HG02870 (cell line): Measurements from ENCODE around the gene AP5Z1.

Experiments used
- ATAC-seq: cut with Tn5 transposase; IDR thresholded peaks from one replicate; pipeline ENCODE4 v1.9.1; 2021; ENCODE audit warnings: mild to moderate bottlenecking, moderate library complexity; ENCODE audit not compliant: unreplicated experiment

Gene AP5Z1

GRCh38 chr7:4819560-4820404, 44.4 kb downstream of the AP5Z1 start:
- no peak for ATAC-seq

GRCh38 chr7:4820405-4820966, 45.1 kb downstream of the AP5Z1 start:
- ATAC-seq: no peak

GRCh38 chr7:4820967-4821471, 45.6 kb downstream of the AP5Z1 start:
- no peak for ATAC-seq

- ATAC-seq: no peak
These were observed 47.3 kb downstream of the AP5Z1 start for GRCh38 chr7:4822677-4823076.

DNA sequence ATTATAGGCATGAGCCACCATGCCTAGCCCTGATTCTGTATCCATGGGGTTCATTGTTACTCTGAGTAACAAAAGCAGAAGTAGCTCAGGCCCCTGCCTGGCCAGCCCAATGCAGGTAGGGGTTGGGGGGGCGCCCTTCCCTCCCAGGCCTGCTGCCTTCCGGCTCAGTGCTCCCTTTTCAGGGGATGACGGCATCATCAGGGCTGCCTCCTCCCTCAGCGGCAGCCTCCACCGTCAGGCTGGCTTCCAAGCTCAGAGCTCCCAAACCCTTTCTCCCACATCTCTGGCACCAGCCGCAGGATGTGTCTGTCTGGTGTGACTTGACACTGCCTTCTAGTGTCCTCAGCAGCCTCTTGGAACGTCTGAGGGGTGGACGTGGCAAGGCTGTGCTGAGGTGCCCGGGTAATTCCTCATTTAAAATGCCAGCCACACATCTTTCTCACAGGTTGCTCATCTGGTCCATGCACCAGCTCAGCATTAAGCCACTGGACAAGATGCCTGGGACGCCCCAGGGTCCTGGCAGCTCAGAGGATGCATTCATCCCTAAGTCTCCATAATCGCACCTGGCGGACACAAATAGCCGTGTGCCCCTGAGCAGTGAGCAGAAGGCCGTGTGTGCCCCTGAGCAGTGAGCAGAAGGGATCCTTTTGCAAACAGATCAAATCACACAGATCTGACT, 48.2 kb downstream of the AP5Z1 start:
- ATAC-seq: no peak

GRCh38 chr7:4824120-4824775, 48.8 kb downstream of the AP5Z1 start:
- ATAC-seq: no peak

DNA sequence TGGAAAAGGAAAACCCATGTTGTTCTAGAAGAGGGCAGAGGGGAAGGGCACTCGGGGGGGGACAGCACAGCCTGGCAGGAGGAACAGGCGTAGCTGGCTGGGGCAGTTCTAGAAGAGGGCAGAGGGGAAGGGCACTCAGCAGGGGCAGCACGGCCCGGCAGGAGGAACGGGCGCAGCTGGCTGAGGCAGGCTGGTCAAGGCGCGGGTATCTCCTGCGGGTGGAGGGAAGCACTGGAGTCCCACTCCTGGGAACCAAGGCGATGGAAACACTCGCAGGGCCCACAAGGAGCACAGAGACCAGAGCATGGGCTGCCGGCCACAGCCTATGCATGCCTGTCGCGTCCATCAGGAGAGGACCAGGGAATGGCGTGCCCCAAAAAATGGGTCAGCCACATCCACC, 49.7 kb downstream of the AP5Z1 start:
- no peak for ATAC-seq

- ATAC-seq: no peak
These were observed 53.4 kb downstream of the AP5Z1 start for GRCh38 chr7:4828720-4829383.

DNA sequence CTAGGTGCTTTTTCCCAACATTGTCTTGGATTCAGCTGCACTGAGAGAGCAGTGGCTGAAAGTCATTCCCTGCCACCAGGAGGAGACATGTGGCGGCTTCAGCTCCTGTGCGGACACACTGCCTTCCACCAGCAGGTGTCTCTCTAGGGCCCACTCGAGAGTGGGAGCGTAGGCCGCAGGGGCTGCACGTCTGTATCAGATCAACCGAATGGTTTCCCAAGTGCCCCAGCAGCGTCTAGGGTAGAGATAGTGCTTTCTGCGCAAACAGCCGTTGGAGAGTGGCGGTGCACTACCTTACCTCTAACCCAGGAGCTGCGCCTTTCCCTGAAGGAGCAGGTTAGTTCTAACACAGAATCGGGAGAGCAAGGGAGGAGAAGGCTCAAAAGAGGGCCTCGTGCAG, 54.8 kb downstream of the AP5Z1 start:
- ATAC-seq: no peak

DNA sequence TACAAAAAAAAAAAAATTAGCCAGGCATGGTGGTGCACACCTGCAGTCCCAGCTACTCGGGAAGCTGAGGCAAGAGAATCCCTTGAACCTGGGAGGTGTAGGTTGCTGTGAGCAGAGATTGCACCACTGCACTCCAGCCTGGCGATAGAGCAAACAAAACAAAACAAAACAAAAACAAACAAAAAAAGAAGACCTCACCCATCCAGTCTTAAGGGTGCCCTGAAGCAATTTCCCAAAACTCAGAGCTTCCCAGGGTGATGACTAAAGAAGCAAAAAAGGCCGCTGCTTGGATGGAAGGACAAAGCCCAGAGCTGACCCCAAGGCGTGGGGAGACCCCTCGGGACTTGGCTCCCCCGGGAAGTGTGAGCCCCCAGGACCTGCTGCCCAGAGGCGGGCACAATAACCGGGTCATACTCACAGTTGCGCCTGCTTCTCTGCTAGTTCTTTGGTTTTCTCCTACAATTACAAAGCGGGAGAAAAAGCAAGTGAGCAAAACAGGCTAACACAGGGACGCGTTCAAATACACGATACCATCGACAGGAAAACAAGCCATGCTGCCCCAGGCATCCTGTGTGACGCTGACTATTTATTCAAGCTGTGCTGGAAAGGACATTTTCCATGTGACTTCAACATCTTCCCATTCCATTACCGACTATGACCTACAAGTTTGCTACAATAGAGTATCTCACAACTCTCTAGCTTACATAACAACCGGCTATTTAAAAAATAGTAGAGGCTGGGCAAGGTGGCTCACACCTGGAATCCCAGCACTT, 56.5 kb downstream of the AP5Z1 start:
- ATAC-seq: no peak

- no peak for ATAC-seq
These were observed 57.3 kb downstream of the AP5Z1 start for GRCh38 chr7:4832711-4833110.

GRCh38 chr7:4833176-4833575, 57.8 kb downstream of the AP5Z1 start:
- ATAC-seq: no peak

DNA sequence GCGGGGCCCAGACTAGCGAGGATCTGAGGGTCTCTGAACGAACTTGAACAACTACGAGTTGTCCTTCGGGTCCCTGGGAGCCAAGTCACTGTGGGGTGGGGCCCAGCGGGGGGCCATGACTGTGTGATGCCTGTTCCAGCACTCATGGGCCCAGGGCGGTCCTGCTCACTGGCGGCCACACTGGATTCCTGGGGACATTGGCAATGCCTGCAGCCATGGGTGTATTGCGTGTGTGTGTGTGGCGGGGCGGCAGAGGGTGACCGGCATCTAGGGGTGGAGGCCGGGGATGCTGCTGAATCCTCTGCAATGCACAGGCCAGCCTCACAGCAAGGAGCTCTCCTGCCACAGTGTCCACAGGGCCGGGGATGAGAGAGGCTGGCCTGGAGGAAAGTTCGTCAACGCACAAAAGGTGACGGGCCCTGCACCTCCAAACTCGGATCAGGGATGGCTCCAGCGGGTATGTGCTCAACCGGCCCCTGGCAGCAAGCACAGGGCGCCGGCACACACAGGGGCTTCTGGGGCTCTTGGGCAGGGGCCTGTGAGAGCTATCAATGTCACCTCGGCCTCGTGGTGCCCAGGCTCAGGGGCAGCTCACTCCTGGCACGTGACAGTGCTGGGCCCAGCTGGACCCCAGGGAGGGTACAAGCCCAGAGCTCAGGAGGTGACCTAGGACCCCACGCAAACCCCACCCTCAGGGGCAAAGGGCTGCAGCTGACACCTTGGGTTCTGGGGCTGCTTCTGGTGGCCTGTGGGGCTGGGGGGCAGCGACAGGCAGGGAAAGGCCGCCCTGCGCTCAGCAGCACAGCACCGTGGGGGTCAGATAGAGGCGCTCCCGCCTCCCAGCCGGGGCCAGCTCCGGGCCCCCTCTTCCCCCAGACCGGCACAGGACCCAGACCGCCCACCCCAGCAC, 58.5 kb downstream of the AP5Z1 start:
- no peak for ATAC-seq

GRCh38 chr7:4834601-4835397, 59.4 kb downstream of the AP5Z1 start:
- no peak for ATAC-seq

DNA sequence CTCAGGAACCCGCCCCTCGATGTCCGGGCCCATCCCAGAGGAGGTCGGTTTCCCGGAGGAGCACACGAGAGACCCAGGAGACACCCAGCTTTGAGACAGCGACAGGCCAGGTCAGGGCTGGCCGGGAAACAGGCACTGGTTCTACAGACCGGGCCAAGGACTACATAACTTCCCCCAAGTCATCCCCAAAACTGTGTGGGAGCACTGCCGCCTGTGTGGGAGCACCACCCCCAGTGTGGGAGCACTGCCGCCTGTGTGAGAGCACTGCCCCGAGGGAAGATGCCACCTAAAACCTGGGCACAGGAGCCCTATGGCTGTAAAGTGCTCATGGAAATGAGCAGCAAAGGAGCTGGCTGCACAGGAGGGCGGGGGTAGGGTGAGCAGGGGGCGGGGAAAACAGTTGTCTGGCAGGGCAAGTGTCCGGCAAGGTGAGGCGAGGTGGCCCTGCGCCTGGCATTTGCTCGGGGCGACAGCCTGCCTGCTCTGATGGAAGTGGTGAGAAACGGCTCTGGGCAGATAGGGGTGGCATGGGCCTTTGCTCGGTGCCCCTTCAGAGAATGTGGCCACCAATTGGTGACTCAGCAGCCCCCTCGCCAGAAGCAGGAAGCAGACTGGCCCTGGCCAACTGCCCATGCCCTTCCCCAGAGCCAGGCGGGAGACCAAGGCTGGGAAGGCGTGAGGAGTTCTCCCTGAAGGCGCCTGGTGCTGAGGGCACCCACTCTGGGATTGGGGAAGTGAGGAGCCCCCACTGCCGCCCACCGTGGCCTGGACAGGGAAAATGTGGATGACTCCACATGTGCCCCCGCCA, 60.2 kb downstream of the AP5Z1 start:
- no peak for ATAC-seq

DNA sequence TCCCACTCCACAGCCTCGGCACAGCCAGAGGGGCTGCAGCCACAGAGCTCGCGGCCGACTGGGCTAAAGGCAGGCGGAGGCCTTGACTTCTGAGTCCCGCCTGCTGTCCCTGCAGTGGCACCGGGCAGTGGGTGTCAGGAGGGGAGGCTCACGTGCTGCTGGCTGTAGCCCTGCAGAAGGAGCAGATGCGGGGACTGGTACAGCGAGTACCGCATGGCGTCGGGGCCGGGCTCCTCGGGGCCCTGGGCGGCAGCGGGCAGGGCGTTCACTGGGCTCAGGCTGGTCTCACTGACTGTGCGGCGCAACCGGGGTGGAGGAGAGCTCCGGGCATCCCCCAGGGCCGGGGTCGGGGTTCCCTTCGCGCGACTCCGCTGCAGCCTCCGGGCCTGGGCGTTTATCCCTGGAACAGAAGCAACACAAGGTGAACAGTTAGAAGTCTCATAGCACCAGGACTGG, 60.8 kb downstream of the AP5Z1 start:
- no peak for ATAC-seq

DNA sequence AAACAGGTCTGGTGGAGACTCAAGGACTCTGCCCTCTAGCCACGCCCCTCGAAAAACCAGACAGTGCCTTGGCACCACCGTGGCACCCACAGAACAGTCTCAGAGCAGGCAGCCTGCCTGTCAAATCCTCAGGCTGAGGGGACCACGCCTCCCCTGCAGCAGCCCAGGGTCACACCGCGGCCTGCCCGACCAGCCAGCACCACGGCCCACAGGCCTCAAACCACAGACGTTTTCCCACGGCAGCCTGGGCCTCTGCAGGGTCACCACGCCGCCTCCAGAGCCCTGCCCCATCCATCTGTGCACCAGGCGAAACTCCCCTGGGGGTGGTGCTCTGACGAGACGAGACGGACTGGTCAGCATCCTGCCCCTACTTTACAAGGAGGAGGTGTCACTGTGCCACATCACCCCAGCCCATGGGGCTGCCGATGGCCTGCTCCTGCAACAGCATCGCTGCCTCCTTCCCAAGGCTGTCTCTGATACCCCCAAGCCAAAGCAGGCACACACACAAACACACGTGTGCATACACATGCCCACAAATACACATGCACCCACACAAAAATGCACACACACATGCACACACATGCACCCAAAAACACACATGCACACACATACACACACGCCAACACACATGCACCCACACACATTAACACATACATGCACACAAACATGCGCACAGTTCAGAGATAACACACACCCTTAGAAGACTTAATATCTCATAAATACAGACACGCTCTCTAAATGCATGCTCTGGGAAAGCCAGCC, 61.8 kb downstream of the AP5Z1 start:
- ATAC-seq: no peak
